SK-N-SH treated with all-trans-retinoic acid at 6 μM for 48 hours (cell line): ENCODE data around the gene EGFLAM.

Experiments
- ATAC-seq: fragments of 200-7000 bp; cut with Tn5 transposase; 3 replicates; pipeline ENCODE4 v1.9.1; 2020; ENCODE audit warnings: mild to moderate bottlenecking, moderate library complexity
- ARNTL ChIP-seq: fragments of 450-650 bp; formaldehyde crosslinking; IDR thresholded peaks from 2 replicates; pipeline ENCODE4 v1.5.0; 2020; ENCODE audit warnings: low read depth, mild to moderate bottlenecking, moderate library complexity, borderline replicate concordance
- BACH2 ChIP-seq: fragments of 250-450 bp; sonication (Bioruptor Pico); IDR thresholded peaks from 2 replicates; pipeline ENCODE4 v1.9.0; 2021; ENCODE audit warnings: mild to moderate bottlenecking, borderline replicate concordance
- CREB5 ChIP-seq: fragments of 250-450 bp; sonication (Bioruptor Pico); IDR thresholded peaks from 2 replicates; pipeline ENCODE4 v1.5.1; 2020; ENCODE audit warnings: low read depth, mild to moderate bottlenecking, moderate library complexity
- CSDC2 ChIP-seq: fragments of 250-450 bp; sonication (Bioruptor Pico); IDR thresholded peaks from 2 replicates; pipeline ENCODE4 v1.5.0; 2020; ENCODE audit warnings: mild to moderate bottlenecking, moderate library complexity
- CSRNP3 ChIP-seq: fragments of 250-450 bp; sonication (Bioruptor Pico); IDR thresholded peaks from 2 replicates; pipeline ENCODE4 v1.5.1; 2021; ENCODE audit warnings: mild to moderate bottlenecking, moderate library complexity
- ESRRG ChIP-seq: fragments of 250-450 bp; sonication (Bioruptor Pico); IDR thresholded peaks from 2 replicates; pipeline ENCODE4 v1.6.1; 2021; ENCODE audit warnings: mild to moderate bottlenecking
- GLIS3 ChIP-seq: fragments of 250-450 bp; sonication (Bioruptor Pico); IDR thresholded peaks from 2 replicates; pipeline ENCODE4 v1.5.0; 2020; ENCODE audit warnings: mild to moderate bottlenecking, moderate library complexity
- ISL1 ChIP-seq: fragments of 250-450 bp; sonication (Bioruptor Pico); IDR thresholded peaks from 2 replicates; pipeline ENCODE4 v2.1.2; 2022; ENCODE audit warnings: mild to moderate bottlenecking, moderate library complexity
- OSR1 ChIP-seq: fragments of 250-450 bp; sonication (Bioruptor Pico); IDR thresholded peaks from 2 replicates; pipeline ENCODE4 v1.8.0; 2022; ENCODE audit warnings: moderate library complexity, mild to moderate bottlenecking, inconsistent platforms
- PATZ1 ChIP-seq: fragments of 250-450 bp; sonication (Bioruptor Pico); IDR thresholded peaks from 2 replicates; pipeline ENCODE4 v1.8.0; 2020; ENCODE audit warnings: mild to moderate bottlenecking, moderate library complexity, borderline replicate concordance
- POU6F1 ChIP-seq: fragments of 250-450 bp; sonication (Bioruptor Pico); IDR thresholded peaks from 2 replicates; pipeline ENCODE4 v1.8.0; 2021; ENCODE audit warnings: low read depth, mild to moderate bottlenecking, moderate library complexity, borderline replicate concordance
- PPARA ChIP-seq: fragments of 250-450 bp; sonication (Bioruptor Pico); IDR thresholded peaks from 2 replicates; pipeline ENCODE4 v1.5.0; 2020; ENCODE audit warnings: mild to moderate bottlenecking, borderline replicate concordance
- RARB ChIP-seq: fragments of 250-450 bp; sonication (Bioruptor Pico); IDR thresholded peaks from 2 replicates; pipeline ENCODE4 v1.8.0; 2021; ENCODE audit warnings: mild to moderate bottlenecking, moderate library complexity
- SNAI2 ChIP-seq: fragments of 250-450 bp; sonication (Bioruptor Pico); IDR thresholded peaks from 2 replicates; pipeline ENCODE4 v1.5.0; 2020; ENCODE audit warnings: mild to moderate bottlenecking, moderate library complexity
- TCF4 ChIP-seq: fragments of 250-450 bp; sonication (Bioruptor Pico); IDR thresholded peaks from 2 replicates; pipeline ENCODE4 v1.8.0; 2021; ENCODE audit warnings: mild to moderate bottlenecking, moderate library complexity, borderline replicate concordance
- TOX ChIP-seq: fragments of 250-450 bp; sonication (Bioruptor Pico); IDR thresholded peaks from 2 replicates; pipeline ENCODE4 v1.8.0; 2021; ENCODE audit warnings: mild to moderate bottlenecking, moderate library complexity, borderline replicate concordance
- TSHZ2 ChIP-seq: fragments of 250-450 bp; sonication (Bioruptor Pico); IDR thresholded peaks from 2 replicates; pipeline ENCODE4 v1.5.0; 2020; ENCODE audit warnings: mild to moderate bottlenecking, moderate library complexity
- ZC3H10 ChIP-seq: fragments of 250-450 bp; sonication (Bioruptor Pico); IDR thresholded peaks from 2 replicates; pipeline ENCODE4 v1.5.1; 2021; ENCODE audit warnings: mild to moderate bottlenecking, moderate library complexity
- ZFP3 ChIP-seq: fragments of 250-450 bp; sonication (Bioruptor Pico); IDR thresholded peaks from 2 replicates; pipeline ENCODE4 v1.5.0; 2020; ENCODE audit warnings: mild to moderate bottlenecking, moderate library complexity
- ZFP30 ChIP-seq: fragments of 450-650 bp; formaldehyde crosslinking; IDR thresholded peaks from 2 replicates; pipeline ENCODE4 v1.5.0; 2022; ENCODE audit warnings: mild to moderate bottlenecking, moderate library complexity
- ZNF565 ChIP-seq: fragments of 450-650 bp; formaldehyde crosslinking; conservative IDR thresholded peaks from 2 replicates; pipeline ENCODE4 v1.5.0; 2020; ENCODE audit warnings: low read depth, mild to moderate bottlenecking, moderate library complexity
- ZNF70 ChIP-seq: fragments of 450-650 bp; formaldehyde crosslinking; IDR thresholded peaks from 2 replicates; pipeline ENCODE4 v1.5.0; 2020; ENCODE audit warnings: mild to moderate bottlenecking, moderate library complexity
- ZNF8 ChIP-seq: fragments of 450-650 bp; formaldehyde crosslinking; IDR thresholded peaks from 2 replicates; pipeline ENCODE4 v1.5.0; 2020; ENCODE audit warnings: mild to moderate bottlenecking, moderate library complexity

Gene EGFLAM

GRCh38 chr5:38468202-38468673 lies 209.9 kb downstream of the EGFLAM start:
- TF ChIP-seq PATZ1 (CRISPR knock-in tag) (no peak), ZNF70 (CRISPR knock-in tag) (no peak), ZNF8 (CRISPR knock-in tag) (no peak), CREB5 (CRISPR knock-in tag) (no peak), ZFP30 (CRISPR knock-in tag) (no peak), POU6F1 (CRISPR knock-in tag) (no peak), ESRRG (no peak), PPARA (no peak), CSDC2 (CRISPR knock-in tag) (no peak), RARB (CRISPR knock-in tag) (no peak), OSR1 (CRISPR knock-in tag) (no peak; the same call in 1 of the 2 replicates), GLIS3 (CRISPR knock-in tag) (no peak), ISL1 (CRISPR knock-in tag) (no peak; the same call in 1 of the 2 replicates), ZNF565 (CRISPR knock-in tag) (no peak)
- ATAC-seq: peak; percentile 69

GRCh38 chr5:38468978-38469706 lies 210.8 kb downstream of the EGFLAM start:
- ATAC-seq: no peak
- TF ChIP-seq SNAI2 (CRISPR knock-in tag): no peak
- TF ChIP-seq ZNF565 (CRISPR knock-in tag): no peak
- TF ChIP-seq ZNF8 (CRISPR knock-in tag): no peak
- TF ChIP-seq TOX (CRISPR knock-in tag): no peak
- no peak for TF ChIP-seq RARB (CRISPR knock-in tag)
- no peak for TF ChIP-seq POU6F1 (CRISPR knock-in tag)
- no peak for TF ChIP-seq TCF4 (CRISPR knock-in tag)
- no peak for TF ChIP-seq ISL1 (CRISPR knock-in tag)
- TF ChIP-seq GLIS3 (CRISPR knock-in tag): no peak
- no peak for TF ChIP-seq ESRRG
- TF ChIP-seq CSRNP3 (CRISPR knock-in tag): no peak
- no peak for TF ChIP-seq CREB5 (CRISPR knock-in tag)
- no peak for TF ChIP-seq ARNTL (CRISPR knock-in tag)
- TF ChIP-seq ZNF70 (CRISPR knock-in tag): no peak
- no peak for TF ChIP-seq BACH2
- TF ChIP-seq ZFP3 (CRISPR knock-in tag): no peak
- no peak for TF ChIP-seq PPARA
- TF ChIP-seq CSDC2 (CRISPR knock-in tag): no peak
- no peak for TF ChIP-seq TSHZ2 (CRISPR knock-in tag)
- no peak for TF ChIP-seq ZC3H10 (CRISPR knock-in tag)
- TF ChIP-seq, all 23 proteins: peak for 0
